ENCODE data around the gene FHIT. TPM values are rescaled to one million over a fixed set of nuclear protein-coding genes. Genes with fewer than 3 reads are reported as not detected.

Gene FHIT
- total and polyA plus RNA-seq, 2 experiments from 2014 or later, result 9.7 to 16.2 TPM

- Histone ChIP-seq H4K20me1 (ENCODE audit: insufficient read depth, poor library complexity, severe bottlenecking) (no peaks in the 10 kb centered on the region), H3K4me1 (ENCODE audit: insufficient read depth) (no peaks in the 10 kb centered on the region), H3K36me3 (replicated peaks; ENCODE audit: insufficient read depth, low read depth) (no peaks in the 10 kb centered on the region), H3K9me3 (ENCODE audit: low read depth) (no peaks in the 10 kb centered on the region), H3K27ac (no peak overlapping the region), H3K9me2 (replicated peaks; ENCODE audit: insufficient read depth) (no peaks in the 10 kb centered on the region), H2AFZ (no peak overlapping the region), H3K4me3 (no peak overlapping the region), H3K4me2 (no peak overlapping the region), H3K79me2 (no peaks in the 10 kb centered on the region), H3K27me3 (no peaks in the 10 kb centered on the region)
- no peak for DNase-seq (ENCODE audit: low spot score)
- 80% methylated on average over 4 of the region's 4 CpGs for WGBS (ENCODE audit: low lambda C conversion rate, missing lambda C conversion rate)
- TF ChIP-seq EZH2 (IDR thresholded peaks at IDR 0.05; ENCODE audit: borderline replicate concordance) (no peak), EZH2phosphoT487 (IDR thresholded peaks at IDR 0.05; ENCODE audit: low read depth, severe bottlenecking, unreplicated experiment) (no peak), CTCF (IDR thresholded peaks at IDR 0.05; ENCODE audit: poor library complexity) (no peak)
These were observed 1114.7 kb downstream of the FHIT start for GRCh38 chr3:60136601-60137000.

GRCh38 chr3:60135474-60135873 lies 1115.8 kb downstream of the FHIT start:
- no peaks in the 10 kb centered on the region for H3K79me2 ChIP-seq
- 67% methylated on average over 2 of the region's 2 CpGs for WGBS (ENCODE audit: low lambda C conversion rate, missing lambda C conversion rate)

GRCh38 chr3:60133269-60134162 lies 1117.7 kb downstream of the FHIT start:
- no peak overlapping the region for H3K27ac ChIP-seq
- WGBS (ENCODE audit: low lambda C conversion rate, missing lambda C conversion rate), result 71% methylated on average over 2 of the region's 2 CpGs
- TF ChIP-seq CTCF (IDR thresholded peaks at IDR 0.05; ENCODE audit: poor library complexity) (no peak), EZH2phosphoT487 (IDR thresholded peaks at IDR 0.05; ENCODE audit: low read depth, severe bottlenecking, unreplicated experiment) (no peak), EZH2 (IDR thresholded peaks at IDR 0.05; ENCODE audit: borderline replicate concordance) (no peak)
- H3K9me3 ChIP-seq (ENCODE audit: low read depth), result no peaks in the 10 kb centered on the region
- no peaks in the 10 kb centered on the region for H4K20me1 ChIP-seq (ENCODE audit: insufficient read depth, poor library complexity, severe bottlenecking)
- H2AFZ ChIP-seq, result no peak overlapping the region
- H3K79me2 ChIP-seq, result no peaks in the 10 kb centered on the region
- H3K9me2 ChIP-seq (replicated peaks; ENCODE audit: insufficient read depth), result no peaks in the 10 kb centered on the region
- H3K4me3 ChIP-seq, result no peak overlapping the region
- H3K4me2 ChIP-seq, result no peak overlapping the region
- no peaks in the 10 kb centered on the region for H3K4me1 ChIP-seq (ENCODE audit: insufficient read depth)
- H3K27me3 ChIP-seq, result no peaks in the 10 kb centered on the region
- no peaks in the 10 kb centered on the region for H3K36me3 ChIP-seq (replicated peaks; ENCODE audit: insufficient read depth, low read depth)
- DNase-seq (ENCODE audit: low spot score), result no peak

More at GRCh38 chr3:60135474-60135873, 1115.8 kb downstream of the FHIT start:
- no peak overlapping the region for H2AFZ ChIP-seq
- H4K20me1 ChIP-seq (ENCODE audit: insufficient read depth, poor library complexity, severe bottlenecking), result no peaks in the 10 kb centered on the region
- TF ChIP-seq EZH2phosphoT487 (IDR thresholded peaks at IDR 0.05; ENCODE audit: low read depth, severe bottlenecking, unreplicated experiment) (no peak), CTCF (IDR thresholded peaks at IDR 0.05; ENCODE audit: poor library complexity) (no peak), EZH2 (IDR thresholded peaks at IDR 0.05; ENCODE audit: borderline replicate concordance) (no peak)
- no peaks in the 10 kb centered on the region for H3K36me3 ChIP-seq (replicated peaks; ENCODE audit: insufficient read depth, low read depth)
- H3K9me3 ChIP-seq (ENCODE audit: low read depth), result no peaks in the 10 kb centered on the region
- no peaks in the 10 kb centered on the region for H3K9me2 ChIP-seq (replicated peaks; ENCODE audit: insufficient read depth)
- no peak for DNase-seq (ENCODE audit: low spot score)
- H3K4me3 ChIP-seq, result no peak overlapping the region
- no peak overlapping the region for H3K4me2 ChIP-seq
- H3K27me3 ChIP-seq, result no peaks in the 10 kb centered on the region
- H3K4me1 ChIP-seq (ENCODE audit: insufficient read depth), result no peaks in the 10 kb centered on the region
- H3K27ac ChIP-seq, result no peak overlapping the region

Data from hepatocyte (in vitro differentiated cells).